GM19240 (cell line): Measurements from ENCODE around the gene HPS1.

Experiments used
- DNase-seq: peaks from one replicate; pipeline ENCODE4 v3.0.0; 2011; ENCODE audit warnings: low spot score; ENCODE audit not compliant: insufficient read length

HPS1 gene

DNA sequence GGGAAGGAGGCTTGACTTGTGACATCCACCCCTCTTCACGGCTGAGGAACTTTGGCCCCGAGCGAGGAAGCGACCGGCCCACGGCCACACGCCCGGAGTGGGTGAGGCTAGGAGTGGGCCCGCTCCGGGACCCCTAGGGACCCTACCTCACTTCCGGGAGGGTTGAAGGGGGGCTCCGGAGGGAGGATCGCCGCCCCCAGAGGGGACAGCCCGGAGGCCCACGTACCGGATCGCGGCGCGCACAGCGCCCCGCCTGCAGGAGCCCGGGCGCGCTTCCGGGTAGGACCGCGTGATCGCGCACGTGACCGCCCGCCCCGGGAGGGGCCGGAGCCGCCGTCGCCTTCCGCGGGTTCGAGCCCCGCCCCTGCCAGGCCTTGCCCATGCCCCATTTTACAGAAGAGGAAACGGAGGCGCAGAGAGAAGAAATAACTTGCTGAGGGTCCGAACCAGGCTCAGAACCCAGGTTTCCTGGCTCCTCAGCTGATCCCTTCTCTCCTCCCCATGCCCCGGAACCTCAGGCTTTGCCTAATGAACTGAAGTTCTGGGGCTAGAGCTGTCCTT lies at the start of gene HPS1:
HPS1 (minus strand) TSS at position 275 of the 561 bp plus-strand sequence. CDS start 3,695 bp downstream, outside the sequence.
- DNase-seq, result peak; percentile 87

DNA sequence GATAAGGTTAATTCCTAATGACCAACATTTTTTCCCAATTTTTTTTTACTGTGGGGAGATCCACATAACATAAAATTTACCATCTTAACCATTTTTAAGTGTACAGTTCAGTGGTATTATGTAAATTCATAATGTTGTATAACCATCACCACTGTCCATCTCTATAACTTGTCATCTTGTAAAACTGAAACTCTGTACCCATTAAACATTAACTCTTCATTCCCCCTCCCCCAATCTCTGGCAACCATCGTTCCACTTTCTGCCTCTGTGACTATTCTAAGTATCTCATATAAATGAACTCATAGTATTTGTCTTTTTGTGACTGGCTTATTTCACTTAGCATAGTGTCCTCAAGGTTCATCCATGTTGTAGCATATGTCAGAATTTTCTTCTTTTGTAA lies 46.0 kb upstream of the HPS1 start:
- no peak for DNase-seq

DNA sequence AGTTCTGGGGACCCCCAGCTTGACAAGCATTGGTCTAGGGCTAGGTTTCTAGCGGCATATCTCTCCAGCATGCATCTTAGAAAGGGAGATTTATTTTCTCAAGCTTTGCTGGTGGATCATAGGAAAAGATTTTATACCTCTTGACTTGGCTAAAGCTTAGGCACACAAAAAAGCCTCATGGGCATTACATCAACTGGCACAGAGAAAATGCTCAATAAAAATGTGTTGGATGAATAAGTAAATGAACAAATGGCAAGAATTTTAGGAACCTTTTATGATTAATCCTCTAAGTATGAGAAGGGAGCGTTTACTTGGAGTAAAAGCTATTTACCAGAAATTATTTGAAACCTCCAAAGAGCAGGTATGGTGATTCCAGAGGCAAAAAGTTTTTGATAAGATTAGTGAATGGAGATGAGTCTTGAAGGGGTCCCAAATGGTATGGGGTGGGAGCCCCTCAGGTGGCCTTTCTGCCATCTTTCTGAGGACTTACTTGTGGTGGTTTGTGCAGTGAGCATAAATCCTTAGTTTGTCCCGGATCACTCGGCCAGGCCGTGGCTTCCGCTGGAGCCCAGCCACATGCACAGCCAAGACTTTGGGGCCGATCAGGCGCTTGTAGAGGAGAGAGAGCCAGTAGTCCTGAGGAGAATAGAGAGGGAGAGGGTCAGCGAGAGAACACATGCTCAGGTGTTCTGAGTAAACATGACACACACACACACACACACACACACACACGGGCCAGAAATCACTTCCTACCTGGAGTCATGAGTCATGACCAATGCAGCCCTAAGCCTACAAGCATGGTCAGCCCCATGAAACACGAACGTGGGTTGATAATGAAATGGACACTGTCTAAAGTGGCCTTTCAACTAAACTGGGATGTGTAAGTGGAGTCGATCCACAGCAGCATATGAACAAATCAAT lies 43.1 kb upstream of the HPS1 start:
- DNase-seq, result no peak

DNA sequence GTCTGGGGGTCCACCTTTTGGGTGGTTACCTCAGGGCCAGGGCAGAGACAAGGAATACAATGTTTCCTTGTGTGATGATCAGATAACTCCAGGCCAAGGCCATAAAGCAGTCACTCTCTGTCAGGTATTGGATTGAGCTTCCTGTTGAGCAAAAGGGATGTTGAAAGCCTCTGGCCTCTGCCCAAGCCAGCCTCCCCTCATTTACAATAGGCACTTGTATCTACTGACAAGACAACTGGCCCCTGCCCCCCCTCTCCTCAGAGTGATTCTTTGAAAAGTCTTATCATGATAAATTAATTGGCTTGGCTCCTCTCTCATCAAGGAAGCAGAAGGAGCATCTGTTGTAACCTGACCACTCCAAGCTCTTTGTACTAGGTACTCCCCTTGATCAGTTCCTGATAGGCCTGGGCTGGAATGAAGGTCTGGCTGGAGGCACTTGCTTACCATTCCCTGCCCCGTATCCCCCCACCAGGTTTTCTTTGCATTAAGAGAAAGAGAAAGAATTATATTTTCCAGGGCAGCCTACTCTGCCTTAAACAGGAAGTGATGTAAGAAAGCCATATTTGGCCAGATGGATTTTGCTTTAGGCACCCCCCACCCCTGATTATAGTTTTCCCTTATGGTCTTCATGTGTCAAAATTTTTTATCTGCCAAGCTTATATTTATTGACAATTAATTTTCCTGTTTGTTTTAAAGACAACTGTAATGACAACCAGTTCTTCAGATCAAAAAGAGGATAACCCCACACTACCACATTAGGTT lies 42.1 kb upstream of the HPS1 start:
- no peak for DNase-seq

DNA sequence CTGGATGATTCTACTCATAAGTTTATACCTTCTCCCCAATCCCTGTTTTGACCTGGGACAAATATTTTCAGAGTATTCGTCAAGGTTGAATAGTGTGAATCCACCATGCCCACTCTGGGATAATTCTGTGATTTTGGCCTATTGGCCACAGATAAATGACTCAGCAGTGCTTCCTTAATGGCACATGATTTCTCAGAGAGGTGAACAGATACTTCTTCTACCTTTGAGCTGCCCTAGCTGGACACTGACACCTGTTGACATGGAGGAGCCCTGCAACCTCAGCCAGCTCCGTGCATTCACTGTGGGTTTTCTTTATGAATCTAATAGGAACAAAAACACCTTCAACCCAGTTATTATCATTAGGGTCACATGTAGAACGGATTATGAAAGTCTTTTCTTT lies 40.9 kb upstream of the HPS1 start:
- DNase-seq, result no peak

DNA sequence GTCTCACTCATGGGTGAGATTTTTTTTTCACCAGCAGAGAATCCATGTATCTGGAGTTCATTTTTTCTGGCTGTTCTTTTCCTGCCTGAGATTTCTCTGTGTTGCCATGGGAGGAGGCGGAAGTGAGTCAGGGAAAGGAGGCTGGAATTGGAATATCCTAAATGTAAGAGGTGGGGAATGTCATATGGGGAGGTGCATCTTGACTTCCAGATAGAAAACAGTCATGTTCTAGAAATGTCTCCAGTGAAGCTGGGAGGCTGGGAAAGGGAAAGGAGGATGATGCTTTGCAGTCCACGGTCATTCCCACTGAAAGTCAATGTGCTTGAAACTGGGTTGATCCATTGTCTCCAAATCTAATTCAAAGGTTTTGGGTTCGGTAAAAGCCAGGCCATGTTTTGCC lies 39.7 kb upstream of the HPS1 start:
- no peak for DNase-seq

DNA sequence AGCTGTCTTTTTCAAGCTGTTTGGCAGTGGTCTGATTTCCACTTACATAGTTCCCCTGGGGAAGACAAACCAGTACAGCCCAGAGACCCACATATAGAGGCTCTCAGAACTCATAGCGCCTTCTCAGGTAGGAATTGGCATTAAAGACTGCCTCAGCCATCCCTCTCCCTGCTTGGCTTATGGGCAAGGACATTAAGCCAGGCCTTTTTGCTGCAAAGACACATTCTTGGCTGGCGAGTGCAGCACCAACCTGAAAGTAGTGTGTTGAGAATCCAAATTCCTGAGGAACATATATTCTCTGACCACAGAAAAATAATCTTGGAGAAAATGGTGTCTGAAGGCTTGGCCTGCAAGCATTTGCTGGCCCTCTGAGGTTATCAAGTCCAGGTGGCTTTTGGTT lies 39.2 kb upstream of the HPS1 start:
- DNase-seq, result no peak

DNA sequence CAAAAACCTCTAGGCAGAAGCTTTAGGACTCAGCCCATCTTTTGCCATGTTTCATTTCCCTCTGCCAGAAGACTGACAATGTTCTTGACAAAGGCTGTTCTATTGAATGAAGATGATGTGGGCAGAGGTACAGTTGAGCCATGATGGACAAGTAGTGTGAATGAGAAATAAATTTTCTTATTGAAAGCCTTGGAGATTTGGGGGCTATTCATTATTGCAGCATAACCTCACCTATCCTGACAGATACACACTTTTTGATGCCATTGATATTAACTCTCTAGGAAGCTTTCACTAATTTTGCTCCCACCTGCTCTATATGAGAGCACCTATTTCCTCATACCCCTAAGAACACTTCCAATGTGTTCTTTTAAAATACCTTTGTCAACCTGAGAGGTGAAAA lies 36.9 kb upstream of the HPS1 start:
- no peak for DNase-seq

DNA sequence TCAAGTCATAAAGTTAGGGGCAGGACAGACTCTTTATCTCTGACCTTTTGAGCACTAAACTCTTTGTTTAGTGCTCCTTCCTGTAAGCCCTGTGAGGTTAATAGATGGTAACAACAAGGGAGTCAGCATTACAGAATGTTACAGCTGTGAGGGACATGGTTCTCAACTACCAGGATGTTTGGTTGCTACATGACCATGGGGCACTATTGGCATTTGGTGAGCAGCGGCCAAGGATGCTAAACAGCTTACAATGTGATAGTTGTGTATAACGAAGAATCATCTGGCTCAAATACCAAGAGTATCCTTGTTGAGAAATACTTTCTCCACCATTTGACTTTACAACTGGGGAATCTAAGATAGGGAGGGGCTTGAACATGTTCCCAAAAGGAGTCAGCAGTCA lies 35.4 kb upstream of the HPS1 start:
- DNase-seq, result no peak

DNA sequence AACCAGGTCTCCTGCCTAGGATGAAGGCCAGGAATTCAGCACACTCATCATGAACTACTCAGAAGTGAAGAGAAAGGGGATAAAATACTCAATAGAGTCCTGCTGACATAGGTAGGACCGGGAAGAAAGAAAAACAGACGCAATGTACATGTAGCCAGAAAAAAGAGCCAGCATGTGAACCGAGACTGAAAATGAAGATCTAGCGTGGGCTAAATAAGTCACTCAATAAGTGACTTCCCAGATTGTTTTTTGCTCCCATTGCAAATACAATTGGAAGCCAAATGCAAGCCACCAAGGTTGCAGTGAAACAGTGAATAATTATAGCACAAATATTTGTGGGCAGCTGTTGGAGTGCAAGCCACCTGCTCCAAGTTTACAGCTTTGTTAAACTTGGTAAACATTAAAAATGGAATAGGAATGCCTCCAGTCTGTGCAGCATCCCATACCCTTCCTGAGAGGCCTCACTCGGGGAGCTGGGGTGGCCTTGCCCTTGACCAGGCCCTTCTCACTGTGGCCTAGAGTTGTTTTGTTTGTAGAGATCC lies 34.7 kb upstream of the HPS1 start:
- DNase-seq, result no peak

DNA sequence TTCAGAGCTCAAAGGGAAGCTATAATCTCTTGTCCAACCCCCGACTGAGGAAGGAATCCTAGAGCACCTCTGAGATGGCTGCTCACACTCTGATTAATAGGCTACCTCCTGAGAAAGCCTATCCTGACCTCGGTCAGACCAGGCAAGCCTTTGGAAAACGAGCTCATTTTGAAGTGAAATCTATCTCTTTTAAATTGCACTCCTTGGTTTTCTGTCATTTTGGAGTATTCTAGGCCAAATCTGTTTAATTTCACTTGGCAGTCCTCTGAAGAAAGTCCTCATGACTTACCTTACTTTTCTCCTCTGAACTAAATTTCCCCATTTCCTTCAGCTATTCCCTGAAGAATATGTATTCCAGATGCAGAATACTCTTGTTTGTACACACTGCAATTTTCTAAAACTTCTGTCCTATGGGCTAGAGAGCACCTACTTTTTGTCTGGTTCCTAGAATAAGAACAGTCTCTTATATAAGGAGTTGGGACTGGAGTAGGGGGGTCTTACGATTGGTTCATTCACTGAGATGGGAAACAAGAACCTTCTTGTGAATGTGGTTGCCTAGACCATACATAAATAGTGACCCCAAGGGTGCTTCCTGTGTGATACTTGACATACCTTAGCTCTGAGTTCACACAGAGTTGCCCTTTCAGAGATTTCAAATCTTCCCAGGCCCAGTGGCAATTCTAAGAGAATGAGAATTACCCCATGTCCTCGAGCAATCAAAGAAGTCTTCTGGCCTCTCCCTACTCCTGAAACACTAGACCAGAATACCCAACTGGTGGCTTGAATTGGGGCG lies 31.9 kb upstream of the HPS1 start:
- no peak for DNase-seq

DNA sequence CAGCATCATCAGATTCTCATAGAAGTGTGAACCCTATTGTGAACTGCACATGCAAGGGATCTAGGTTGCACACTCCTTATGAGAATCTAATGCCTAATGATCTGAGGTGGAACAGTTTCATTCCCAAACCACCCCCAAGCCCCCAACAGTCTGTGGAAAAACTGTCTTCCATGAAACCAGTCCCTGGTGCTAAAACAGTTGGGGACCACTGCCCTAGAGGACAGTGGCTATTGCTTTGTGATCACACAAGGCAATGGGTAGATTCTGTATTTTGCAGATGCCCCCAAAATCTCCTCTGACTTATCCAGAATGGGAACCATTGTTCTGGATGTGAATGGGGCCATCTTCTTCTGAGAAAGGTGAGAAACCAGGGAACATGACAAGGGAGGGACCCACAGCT lies 31.1 kb upstream of the HPS1 start:
- DNase-seq, result no peak

DNA sequence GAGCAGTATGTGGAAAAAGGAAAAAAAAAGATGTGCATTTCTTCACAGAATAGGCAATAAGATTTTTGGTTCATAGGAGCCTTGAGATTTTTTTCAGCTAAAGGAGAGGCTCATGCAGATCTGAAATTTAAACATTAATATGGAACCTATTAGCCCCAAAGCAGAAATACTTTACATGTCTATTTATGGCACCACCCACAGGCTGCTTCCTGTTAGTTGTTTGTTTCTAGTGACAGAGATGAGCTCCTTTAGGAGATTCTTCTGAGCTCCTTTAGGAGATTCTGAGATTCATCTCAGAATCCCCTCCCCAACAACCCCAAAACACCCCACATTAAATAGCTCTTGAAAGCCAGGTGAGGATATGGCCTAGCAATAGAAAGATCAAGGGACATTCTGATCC lies 27.9 kb upstream of the HPS1 start:
- DNase-seq, result no peak

DNA sequence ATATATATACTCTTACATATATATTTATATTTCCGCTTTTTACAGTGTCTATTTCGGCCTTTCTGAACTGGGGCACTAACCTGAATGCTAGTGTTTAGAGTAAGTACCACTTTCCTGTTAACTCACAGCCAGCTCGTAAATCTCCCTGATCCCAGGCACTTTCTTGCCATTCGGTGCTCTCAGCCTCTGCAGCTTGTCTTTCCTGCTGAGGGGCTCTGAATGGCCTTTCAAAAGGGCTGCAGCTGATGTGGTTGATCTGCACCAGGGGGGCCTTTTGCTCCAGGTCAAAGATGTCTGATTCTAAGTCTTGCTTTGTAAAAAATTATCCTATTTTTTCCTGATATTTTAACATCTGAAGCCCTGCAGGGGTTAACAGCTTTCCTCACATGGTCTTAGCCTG lies 25.5 kb upstream of the HPS1 start:
- DNase-seq, result no peak

DNA sequence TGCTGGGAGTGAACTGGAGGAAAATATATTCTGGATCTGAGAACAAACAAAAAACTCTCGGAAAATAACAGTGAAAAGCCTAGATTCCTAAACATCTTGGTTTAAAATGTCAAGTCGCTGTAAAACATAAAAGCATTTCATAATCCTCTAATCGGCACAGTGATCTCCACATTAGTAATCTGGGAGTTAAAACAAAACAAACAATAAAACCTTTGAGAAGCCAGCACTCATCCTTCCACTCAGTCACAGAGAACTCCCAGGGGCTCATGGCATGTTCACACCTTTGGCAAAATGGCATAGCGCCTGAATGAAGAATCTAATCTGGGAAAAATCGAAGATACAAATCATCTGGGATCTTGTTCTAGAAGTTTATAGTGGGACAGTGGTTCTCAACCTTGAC lies 24.1 kb upstream of the HPS1 start:
- no peak for DNase-seq

DNA sequence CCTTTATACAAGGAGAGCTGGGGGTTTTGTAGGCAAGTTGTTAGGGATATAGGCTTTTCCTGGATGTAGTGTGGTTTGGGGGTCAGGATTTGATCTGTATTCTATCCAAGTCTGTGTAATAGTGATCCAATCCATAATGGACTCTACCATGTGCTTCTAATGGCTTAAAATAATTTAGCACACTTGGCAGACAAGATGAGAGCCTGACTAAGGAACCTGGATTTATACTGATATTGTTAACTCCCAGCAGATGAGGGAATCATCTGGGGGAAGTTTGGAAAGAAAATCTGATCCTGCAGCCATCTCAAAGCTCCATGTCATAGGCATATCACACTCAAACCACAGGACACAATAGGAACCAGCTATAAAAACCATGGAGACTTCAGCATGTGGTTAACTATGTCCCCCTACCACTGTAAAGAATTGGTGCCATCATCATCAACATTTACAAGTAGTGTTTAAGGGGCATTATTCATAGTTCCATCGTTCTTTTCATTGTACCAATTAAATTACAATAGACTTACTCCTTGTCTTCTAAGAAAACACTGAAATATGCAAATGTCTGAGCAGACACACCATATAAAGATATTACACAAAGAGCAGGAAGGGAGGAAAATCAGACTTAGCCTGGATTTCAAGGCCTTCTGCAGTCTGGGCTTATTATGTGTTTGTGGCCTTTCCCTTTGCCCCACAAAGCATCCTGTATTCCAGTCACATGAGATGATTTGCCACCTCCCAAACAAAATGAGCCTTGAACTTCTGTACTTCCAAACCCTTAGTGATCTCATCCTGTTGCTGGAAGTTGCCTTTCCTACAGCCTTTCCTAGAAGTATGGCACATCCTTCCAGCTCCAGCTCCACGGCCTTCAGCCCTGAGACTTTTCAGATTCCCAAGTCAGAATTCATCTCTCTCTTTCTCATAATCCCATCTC lies 22.5 kb upstream of the HPS1 start:
- DNase-seq, result no peak

DNA sequence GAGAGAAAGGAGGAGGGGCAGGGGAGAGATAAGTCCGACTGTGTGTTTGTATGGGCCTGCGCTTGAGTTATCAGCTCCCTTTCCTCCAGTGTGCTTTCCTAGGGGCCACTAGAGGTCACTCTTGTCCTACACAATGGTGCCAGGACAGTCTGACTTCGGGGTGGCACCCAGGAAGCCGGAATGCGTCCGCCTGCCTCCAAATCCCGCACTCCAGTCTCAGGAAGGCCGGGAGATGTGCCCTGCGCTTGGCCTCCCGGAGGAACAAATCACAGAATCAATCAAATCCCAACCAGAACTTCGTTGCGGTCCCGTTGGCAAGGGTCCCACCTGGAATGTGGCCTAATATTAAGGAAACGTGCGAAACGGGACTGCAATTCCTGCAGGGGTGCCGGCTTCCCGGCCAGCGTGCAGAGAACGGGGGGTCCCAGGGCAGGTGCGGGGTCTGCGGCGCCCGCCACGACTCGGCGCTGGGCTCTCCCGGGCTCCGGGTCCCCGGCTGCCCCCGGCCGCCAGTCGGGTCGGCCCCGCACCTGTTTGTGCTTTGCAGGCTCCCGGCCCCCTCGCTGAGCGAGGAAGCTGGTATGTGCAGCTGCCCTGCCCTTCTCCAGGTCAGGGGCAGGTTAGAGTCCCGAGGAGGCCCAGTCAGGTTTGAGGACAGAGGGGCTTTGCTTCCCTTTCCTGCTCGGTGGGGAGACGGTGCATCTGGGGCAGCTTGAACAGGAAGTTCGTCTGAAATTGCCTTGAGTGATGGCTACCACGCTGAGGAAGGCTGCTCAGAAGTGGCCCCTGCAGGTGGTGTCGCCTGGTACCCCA lies 21.0 kb upstream of the HPS1 start:
- DNase-seq, result peak; percentile 73

DNA sequence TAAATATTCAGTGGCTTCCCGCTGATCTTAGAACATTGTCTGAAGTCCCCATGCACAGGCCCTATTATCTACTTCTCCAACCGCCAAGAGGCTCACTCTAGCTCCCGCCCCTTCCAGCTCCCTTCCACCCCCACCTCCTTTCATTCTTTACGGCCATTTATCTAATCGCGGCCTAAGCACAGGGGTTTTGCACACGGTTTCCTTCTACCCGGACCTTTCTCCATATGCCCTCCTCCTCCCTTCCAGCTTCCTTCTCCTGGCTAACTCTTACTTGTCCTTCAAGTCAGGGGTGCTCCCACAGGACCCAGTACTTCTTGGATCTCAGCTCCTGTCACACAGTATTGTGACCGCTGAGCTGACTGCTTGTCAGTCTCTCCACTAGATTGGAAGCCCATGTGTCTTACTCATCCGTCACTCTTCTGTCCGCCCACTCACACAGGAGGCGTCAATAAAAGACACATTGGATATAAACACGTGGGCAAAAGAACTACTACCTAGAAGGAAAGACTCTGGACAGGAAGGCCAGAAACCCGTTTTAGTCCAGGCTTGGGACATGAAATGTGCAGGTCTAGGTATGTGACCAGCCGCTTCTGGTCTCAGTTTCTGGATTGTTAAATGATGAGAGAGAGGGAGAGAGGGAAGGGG lies 20.2 kb upstream of the HPS1 start:
- DNase-seq, result no peak

DNA sequence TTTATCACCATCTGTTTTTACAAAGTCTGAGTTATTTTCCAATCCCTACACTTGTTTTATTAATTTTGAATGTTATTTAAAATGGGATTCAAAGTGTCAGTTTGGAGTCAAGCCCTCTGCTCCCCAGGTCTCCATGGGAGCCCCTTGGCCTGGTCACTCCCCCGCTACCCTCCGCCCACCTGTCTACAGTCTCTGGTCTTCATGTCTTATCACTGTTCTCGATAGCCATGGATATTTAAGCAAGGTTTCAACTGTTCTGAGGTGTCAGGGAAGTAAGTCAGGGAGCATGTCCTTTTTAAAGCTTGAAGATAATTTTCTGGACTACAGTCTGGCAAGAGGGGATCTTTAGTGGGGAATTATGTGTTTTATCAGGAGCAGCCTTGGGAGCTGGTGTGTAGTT lies 19.1 kb upstream of the HPS1 start:
- no peak for DNase-seq
